ENCODE results near the gene AGTRAP.

- TF ChIP-seq, protein P1, sequence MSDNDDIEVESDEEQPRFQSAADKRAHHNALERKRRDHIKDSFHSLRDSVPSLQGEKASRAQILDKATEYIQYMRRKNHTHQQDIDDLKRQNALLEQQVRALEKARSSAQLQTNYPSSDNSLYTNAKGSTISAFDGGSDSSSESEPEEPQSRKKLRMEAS (IDR thresholded peaks at IDR 0.05; ENCODE audit: insufficient read depth, insufficient read length) = no peak
- TF ChIP-seq EZH2 (IDR thresholded peaks at IDR 0.05; ENCODE audit: borderline replicate concordance, low read depth, low read length, severe bottlenecking) (no peak), POLR2A (IDR thresholded peaks at IDR 0.05; ENCODE audit: low read depth, low read length) (no peak), CTCF (IDR thresholded peaks at IDR 0.05; ENCODE audit: extremely low read depth in 1 of 2, insufficient read depth in 1 of 2, low read depth in 1 of 2, low read length in 2 of 2) (no peak), JUN (IDR thresholded peaks at IDR 0.05; ENCODE audit: borderline replicate concordance, insufficient read depth, insufficient read length, low read depth) (no peak)
Measured at GRCh38 chr1:11778336-11778735, 42.4 kb downstream of the AGTRAP start.
